Left lung (tissue), 10 donors: ENCODE measurements around the gene HSBP1L1. TPM values are rescaled to one million over a fixed set of nuclear protein-coding genes. Genes with fewer than 3 reads are reported as not detected.

Experiments
- ATAC-seq: fragments of 200-7000 bp; cut with Tn5 transposase; one replicate; pipeline ENCODE4 v1.9.1; 2020; ENCODE audit warnings: moderate library complexity
- DNase-seq, 4 donors: peaks; one replicate each; pipeline ENCODE4 v3.0.0-alpha.2; 2013 to 2020
- H3K27ac ChIP-seq, 2 donors: fragments of 200-600 bp; sonication (generic) in 1 of 2; one replicate each; pipeline versions ENCODE4 v1.5.0 to v1.8.0; 2020 to 2021
- H3K27me3 ChIP-seq, 2 donors: fragments of 200-600 bp; sonication (generic) in 1 of 2; one replicate each; pipeline versions ENCODE4 v1.5.0 to v1.8.0; 2020 to 2021
- H3K36me3 ChIP-seq, 2 donors: fragments of 200-600 bp; sonication (generic) in 1 of 2; one replicate each; pipeline versions ENCODE4 v1.5.0 to v1.8.0; 2020 to 2021
- H3K4me1 ChIP-seq, 2 donors: fragments of 200-600 bp; one replicate each; pipeline ENCODE4 v1.8.0; 2021
- H3K4me3 ChIP-seq, 2 donors: fragments of 200-600 bp; sonication (generic) in 1 of 2; one replicate each; pipeline versions ENCODE4 v1.5.0 to v1.8.0; 2020 to 2021; ENCODE audit warnings: mild to moderate bottlenecking in 1 of 2
- H3K9me3 ChIP-seq, 2 donors: fragments of 200-600 bp; sonication (generic) in 1 of 2; one replicate each; pipeline versions ENCODE4 v1.5.0 to v1.8.0; 2020 to 2021
- intact Hi-C, 2 donors: fragments of 100-400 bp; cut with DNase I; formaldehyde crosslinking; loops; one replicate each; pipeline versions ENCODE4 v1.11.2 to v1.14.2; 2022
- polyA plus RNA-seq, 6 donors: library from polyadenylated mRNA; unstranded; fragments of 120-200 nt; gene quantifications; one replicate each; pipeline ENCODE4 v1.2.1, GENCODE V29; 2013; ENCODE audit not compliant: insufficient read length in 6 of 6
- total RNA-seq, 2 donors: library from RNA; stranded (reverse); fragmentation: NEBNext Ultra II Directional; extraction: Animal tissue kit (Norgen Biotek cat#: 25700); gene quantifications; one replicate each; pipeline ENCODE4 v1.2.1, GENCODE V29; 2021
- TF ChIP-seq, protein P1 (sequence below), 2 donors: fragments of 200-600 bp; sonication (generic) in 1 of 2; IDR thresholded peaks; one replicate each; pipeline versions ENCODE4 v1.5.0 to v1.8.0; 2021; ENCODE audit warnings: antibody characterized with exemption in 2 of 2
- donor health status: DM: no; HTN: yes; CAD: no.
- donor health status: DM: no; HTN: no; CAD: no.

The HSBP1L1 gene
- total and polyA plus RNA-seq, 8 donors, result 21.7 to 38.5 (median 26.5) TPM

DNA sequence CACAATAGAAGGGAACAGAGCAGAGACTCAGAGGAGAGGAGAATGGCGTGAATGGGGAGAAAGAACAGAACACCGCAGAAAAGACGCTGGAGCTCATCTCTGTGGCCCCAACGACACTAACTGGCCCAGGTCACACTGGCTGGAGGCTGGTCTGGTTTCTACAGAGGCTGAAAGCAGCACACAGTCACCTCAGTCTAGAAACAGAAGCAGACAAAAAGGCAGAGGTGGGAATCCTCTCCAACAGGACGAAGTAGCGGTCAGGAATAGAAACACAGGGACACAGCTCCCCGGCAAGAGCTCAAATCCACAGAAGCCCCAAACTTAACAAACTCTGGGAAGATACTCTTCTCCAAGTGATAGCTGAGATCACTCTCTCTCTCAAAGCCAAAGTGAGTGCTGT, 22.2 kb upstream of the HSBP1L1 start:
- intact Hi-C loops, result no loop called here
- Histone ChIP-seq H3K4me1 (peaks cover 8 to 14% of the 10 kb centered on the region in 2 donors), H3K4me3 (no peak overlapping the region), H3K27ac (no peak overlapping the region), H3K36me3 (peaks cover 4 to 55% of the 10 kb centered on the region in 2 donors), H3K27me3 (no peaks in the 10 kb centered on the region), H3K9me3 (no peaks in the 10 kb centered on the region)
- DNase-seq, result peak in 1 of 4 donors; percentile 19
- TF ChIP-seq, protein P1, sequence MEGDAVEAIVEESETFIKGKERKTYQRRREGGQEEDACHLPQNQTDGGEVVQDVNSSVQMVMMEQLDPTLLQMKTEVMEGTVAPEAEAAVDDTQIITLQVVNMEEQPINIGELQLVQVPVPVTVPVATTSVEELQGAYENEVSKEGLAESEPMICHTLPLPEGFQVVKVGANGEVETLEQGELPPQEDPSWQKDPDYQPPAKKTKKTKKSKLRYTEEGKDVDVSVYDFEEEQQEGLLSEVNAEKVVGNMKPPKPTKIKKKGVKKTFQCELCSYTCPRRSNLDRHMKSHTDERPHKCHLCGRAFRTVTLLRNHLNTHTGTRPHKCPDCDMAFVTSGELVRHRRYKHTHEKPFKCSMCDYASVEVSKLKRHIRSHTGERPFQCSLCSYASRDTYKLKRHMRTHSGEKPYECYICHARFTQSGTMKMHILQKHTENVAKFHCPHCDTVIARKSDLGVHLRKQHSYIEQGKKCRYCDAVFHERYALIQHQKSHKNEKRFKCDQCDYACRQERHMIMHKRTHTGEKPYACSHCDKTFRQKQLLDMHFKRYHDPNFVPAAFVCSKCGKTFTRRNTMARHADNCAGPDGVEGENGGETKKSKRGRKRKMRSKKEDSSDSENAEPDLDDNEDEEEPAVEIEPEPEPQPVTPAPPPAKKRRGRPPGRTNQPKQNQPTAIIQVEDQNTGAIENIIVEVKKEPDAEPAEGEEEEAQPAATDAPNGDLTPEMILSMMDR (IDR thresholded peaks at IDR 0.05), result no peak
- ATAC-seq, result no peak

- TF ChIP-seq, protein P1 (IDR thresholded peaks at IDR 0.05), result no peak
- ATAC-seq, result no peak
- peaks cover 4 to 52% of the 10 kb centered on the region in 2 donors for H3K36me3 ChIP-seq
- no peak overlapping the region for H3K27ac ChIP-seq
- H3K4me3 ChIP-seq, result no peak overlapping the region
- peaks cover 12 to 20% of the 10 kb centered on the region in 2 donors for H3K4me1 ChIP-seq
- H3K9me3 ChIP-seq, result no peaks in the 10 kb centered on the region
- intact Hi-C loops, result no loop called here
- H3K27me3 ChIP-seq, result no peaks in the 10 kb centered on the region
- DNase-seq, result peak in 1 of 4 donors; percentile 25
Measured at GRCh38 chr18:79942786-79943607, 21.4 kb upstream of the HSBP1L1 start.

DNA sequence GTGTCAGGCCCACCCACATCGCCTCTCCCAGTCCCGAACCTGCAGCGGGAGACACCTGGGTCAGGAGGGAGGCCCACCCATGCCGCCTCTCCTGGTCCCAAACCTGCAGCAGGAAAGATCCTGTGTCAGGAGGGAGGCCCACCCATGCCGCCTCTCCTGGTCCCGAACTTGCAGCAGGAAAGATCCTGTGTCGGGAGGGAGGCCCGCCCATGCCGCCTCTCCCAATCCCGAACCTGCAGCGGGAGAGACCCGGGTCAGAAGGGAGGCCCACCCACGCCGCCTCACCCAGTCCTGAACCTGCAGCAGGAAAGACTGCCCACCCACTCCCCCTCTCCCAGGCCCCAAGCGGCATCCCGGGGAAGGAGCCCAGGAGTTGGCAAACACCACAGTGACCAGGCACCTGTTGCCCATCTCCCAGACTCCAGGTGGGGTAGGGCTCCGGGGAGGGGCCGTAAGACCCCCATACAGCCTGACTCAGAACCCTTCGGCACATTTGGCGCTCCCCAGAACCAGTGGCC, 20.8 kb upstream of the HSBP1L1 start:
- Histone ChIP-seq H3K4me1 (peaks cover 16 to 21% of the 10 kb centered on the region in 2 donors), H3K4me3 (no peak overlapping the region), H3K9me3 (no peaks in the 10 kb centered on the region), H3K27ac (no peak overlapping the region), H3K36me3 (peaks cover 4 to 50% of the 10 kb centered on the region in 2 donors), H3K27me3 (no peaks in the 10 kb centered on the region)
- TF ChIP-seq, protein P1 (IDR thresholded peaks at IDR 0.05), result no peak
- intact Hi-C loops, result no loop called here
- ATAC-seq (no peak), DNase-seq (no peak)

- H3K27me3 ChIP-seq, result no peaks in the 10 kb centered on the region
- ATAC-seq (no peak), DNase-seq (peak in 1 of 4 donors; percentile 29)
- H3K9me3 ChIP-seq, result no peaks in the 10 kb centered on the region
- H3K4me1 ChIP-seq, result peaks cover 20 to 27% of the 10 kb centered on the region in 2 donors
- no peak overlapping the region for H3K27ac ChIP-seq
- TF ChIP-seq, protein P1 (IDR thresholded peaks at IDR 0.05), result no peak
- H3K36me3 ChIP-seq, result peaks cover 4 to 48% of the 10 kb centered on the region in 2 donors
- no peak overlapping the region for H3K4me3 ChIP-seq
- intact Hi-C loops, result no loop called here
Measured at GRCh38 chr18:79944126-79944731, 20.2 kb upstream of the HSBP1L1 start.

DNA sequence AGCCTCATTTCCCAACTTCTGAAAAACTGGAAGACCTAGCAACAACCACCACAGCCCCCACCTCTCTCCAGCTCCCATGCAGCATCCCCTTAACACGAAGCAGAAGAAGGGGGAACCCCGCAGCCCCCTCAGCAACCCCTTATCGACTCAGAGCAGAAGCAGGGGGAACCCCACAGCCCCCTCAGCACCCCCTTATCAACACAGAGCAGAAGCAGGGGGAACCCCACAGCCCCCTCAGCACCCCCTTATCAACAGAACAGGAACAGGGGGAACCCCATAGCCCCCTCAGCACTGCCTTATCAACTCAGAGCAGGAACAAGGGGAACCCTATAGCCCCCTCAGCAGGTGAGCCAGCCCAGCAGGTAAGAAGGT, 19.7 kb upstream of the HSBP1L1 start:
- TF ChIP-seq, protein P1 (IDR thresholded peaks at IDR 0.05), result no peak
- intact Hi-C loops, result no loop called here

More for the DNA sequence above, 19.7 kb upstream of the HSBP1L1 start:
- Histone ChIP-seq H3K4me1 (peaks cover 24 to 32% of the 10 kb centered on the region in 2 donors), H3K9me3 (no peaks in the 10 kb centered on the region), H3K36me3 (peaks cover 4 to 46% of the 10 kb centered on the region in 2 donors), H3K4me3 (no peak overlapping the region), H3K27me3 (no peaks in the 10 kb centered on the region), H3K27ac (no peak overlapping the region)
- DNase-seq, result peak in 1 of 4 donors; percentile 12
- ATAC-seq, result no peak
